Ishikawa (cell line): Measurements from ENCODE around the gene ADCY2.

Experiments used
- CEBPB ChIP-seq: IDR thresholded peaks from 2 replicates; pipeline ENCODE4 v1.6.1; 2012
- CREB1 ChIP-seq: IDR thresholded peaks from 2 replicates; pipeline ENCODE4 v1.6.1; 2012; ENCODE audit warnings: low read depth
- EGR1 ChIP-seq: IDR thresholded peaks from 2 replicates; pipeline ENCODE4 v1.6.1; 2012
- EP300 ChIP-seq: IDR thresholded peaks from 2 replicates; pipeline ENCODE4 v1.6.1; 2012; ENCODE audit warnings: borderline replicate concordance
- FOXM1 ChIP-seq: IDR thresholded peaks from 2 replicates; pipeline ENCODE4 v1.6.1; 2012; ENCODE audit warnings: low read depth, borderline replicate concordance
- NFIC ChIP-seq: IDR thresholded peaks from 2 replicates; pipeline ENCODE4 v1.6.1; 2012
- RAD21 ChIP-seq: IDR thresholded peaks from 2 replicates; pipeline ENCODE4 v1.6.1; 2012; ENCODE audit warnings: low read depth
- TAF1 ChIP-seq: IDR thresholded peaks from 2 replicates; pipeline ENCODE4 v1.6.1; 2012; ENCODE audit warnings: low read depth, mild to moderate bottlenecking
- TCF12 ChIP-seq: IDR thresholded peaks from 2 replicates; pipeline ENCODE4 v1.6.1; 2012; ENCODE audit warnings: low read depth
- TEAD4 ChIP-seq: IDR thresholded peaks from 2 replicates; pipeline ENCODE4 v1.6.1; 2012
- YY1 ChIP-seq: IDR thresholded peaks from 2 replicates; pipeline ENCODE4 v1.6.1; 2012; ENCODE audit warnings: low read depth
- ZBTB7A ChIP-seq: IDR thresholded peaks from 2 replicates; pipeline ENCODE4 v1.6.1; 2012; ENCODE audit warnings: low read depth
- TF ChIP-seq, protein P1 (sequence below): IDR thresholded peaks from 2 replicates; pipeline ENCODE4 v1.6.1; 2012
- TF ChIP-seq, protein P2 (sequence below): IDR thresholded peaks from 2 replicates; pipeline ENCODE4 v1.6.1; 2012
- TF ChIP-seq, protein P3 (sequence below): IDR thresholded peaks from 2 replicates; pipeline ENCODE4 v1.6.1; 2012; ENCODE audit warnings: low read depth, mild to moderate bottlenecking

The ADCY2 gene

DNA sequence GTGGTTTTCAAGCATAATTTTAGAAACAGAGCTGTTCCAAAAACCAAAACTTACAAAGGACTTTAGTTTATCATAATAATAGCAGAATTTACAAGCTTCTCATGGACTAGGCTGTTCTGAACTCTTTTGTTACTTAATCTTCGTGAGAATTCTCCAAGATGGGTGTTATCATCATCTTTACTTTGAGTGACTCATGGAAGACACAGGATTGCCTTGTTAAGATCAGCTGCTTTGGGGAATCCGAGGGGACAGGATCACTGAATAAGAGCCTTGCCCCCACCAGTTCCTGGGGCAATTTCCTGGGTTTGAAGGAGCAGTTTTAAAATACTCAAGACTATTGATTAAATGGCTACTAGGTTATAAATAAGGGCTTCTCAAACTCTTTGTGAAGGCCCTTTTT, 374.5 kb downstream of the ADCY2 start:
- no peak for TF ChIP-seq EP300
- TF ChIP-seq, protein P1, sequence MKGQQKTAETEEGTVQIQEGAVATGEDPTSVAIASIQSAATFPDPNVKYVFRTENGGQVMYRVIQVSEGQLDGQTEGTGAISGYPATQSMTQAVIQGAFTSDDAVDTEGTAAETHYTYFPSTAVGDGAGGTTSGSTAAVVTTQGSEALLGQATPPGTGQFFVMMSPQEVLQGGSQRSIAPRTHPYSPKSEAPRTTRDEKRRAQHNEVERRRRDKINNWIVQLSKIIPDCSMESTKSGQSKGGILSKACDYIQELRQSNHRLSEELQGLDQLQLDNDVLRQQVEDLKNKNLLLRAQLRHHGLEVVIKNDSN, result no peak
- no peak for TF ChIP-seq TAF1
- no peak for TF ChIP-seq TCF12
- TF ChIP-seq EGR1, result no peak
- TF ChIP-seq RAD21, result no peak
- TF ChIP-seq, protein P2, sequence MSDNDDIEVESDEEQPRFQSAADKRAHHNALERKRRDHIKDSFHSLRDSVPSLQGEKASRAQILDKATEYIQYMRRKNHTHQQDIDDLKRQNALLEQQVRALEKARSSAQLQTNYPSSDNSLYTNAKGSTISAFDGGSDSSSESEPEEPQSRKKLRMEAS, result no peak

DNA sequence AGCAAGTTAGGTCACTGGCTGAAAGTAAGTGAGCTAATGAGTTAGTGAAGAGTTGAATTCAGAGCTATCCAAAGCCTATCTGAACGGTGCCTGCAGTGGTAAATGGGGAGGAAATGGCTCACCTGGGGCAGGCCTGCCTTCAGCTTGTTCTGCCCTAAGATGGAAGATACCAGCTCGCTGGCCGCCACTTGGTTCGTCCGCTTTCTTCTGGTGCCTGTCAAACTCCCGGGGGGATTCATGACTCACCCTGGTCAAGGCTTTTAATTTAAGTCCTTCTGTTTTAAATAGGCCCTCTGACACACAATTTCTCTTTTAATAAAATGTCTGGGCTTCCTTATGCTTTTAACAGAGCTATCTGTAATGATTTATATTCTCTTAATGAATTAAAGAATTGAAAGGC, 376.2 kb downstream of the ADCY2 start:
- TF ChIP-seq TEAD4 (no peak), TCF12 (no peak), RAD21 (no peak), YY1 (no peak), CREB1 (no peak), TAF1 (no peak), FOXM1 (no peak), CEBPB (no peak), NFIC (no peak), EP300 (no peak), ZBTB7A (no peak)
- TF ChIP-seq, protein P2, result no peak
- TF ChIP-seq, protein P1, result no peak

DNA sequence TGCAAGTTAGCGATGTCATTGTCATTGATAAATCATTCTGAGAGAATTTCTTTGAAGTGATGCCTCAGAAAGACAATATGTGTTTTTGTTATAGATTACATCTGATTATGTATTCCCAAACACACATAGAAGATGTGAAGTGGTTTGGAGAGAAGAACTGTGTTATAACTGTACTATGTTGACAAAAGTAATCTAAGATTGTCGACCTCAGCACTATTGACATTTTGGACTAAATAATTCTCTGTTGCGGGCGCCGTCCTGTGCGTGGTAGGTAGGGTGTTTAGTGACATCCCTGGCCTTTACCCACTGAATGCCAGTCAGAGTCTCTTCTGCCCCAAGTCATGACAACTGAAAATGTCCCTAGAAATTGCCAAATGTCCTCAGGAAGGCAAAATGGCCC, 377.2 kb downstream of the ADCY2 start:
- TF ChIP-seq TAF1 (no peak), NFIC (no peak), CREB1 (no peak), ZBTB7A (no peak), CEBPB (no peak), TCF12 (no peak), YY1 (no peak), EGR1 (no peak), TEAD4 (no peak), EP300 (no peak), FOXM1 (no peak), RAD21 (no peak)
- TF ChIP-seq, protein P2, result no peak
- TF ChIP-seq, protein P1, result no peak
- TF ChIP-seq, protein P3, sequence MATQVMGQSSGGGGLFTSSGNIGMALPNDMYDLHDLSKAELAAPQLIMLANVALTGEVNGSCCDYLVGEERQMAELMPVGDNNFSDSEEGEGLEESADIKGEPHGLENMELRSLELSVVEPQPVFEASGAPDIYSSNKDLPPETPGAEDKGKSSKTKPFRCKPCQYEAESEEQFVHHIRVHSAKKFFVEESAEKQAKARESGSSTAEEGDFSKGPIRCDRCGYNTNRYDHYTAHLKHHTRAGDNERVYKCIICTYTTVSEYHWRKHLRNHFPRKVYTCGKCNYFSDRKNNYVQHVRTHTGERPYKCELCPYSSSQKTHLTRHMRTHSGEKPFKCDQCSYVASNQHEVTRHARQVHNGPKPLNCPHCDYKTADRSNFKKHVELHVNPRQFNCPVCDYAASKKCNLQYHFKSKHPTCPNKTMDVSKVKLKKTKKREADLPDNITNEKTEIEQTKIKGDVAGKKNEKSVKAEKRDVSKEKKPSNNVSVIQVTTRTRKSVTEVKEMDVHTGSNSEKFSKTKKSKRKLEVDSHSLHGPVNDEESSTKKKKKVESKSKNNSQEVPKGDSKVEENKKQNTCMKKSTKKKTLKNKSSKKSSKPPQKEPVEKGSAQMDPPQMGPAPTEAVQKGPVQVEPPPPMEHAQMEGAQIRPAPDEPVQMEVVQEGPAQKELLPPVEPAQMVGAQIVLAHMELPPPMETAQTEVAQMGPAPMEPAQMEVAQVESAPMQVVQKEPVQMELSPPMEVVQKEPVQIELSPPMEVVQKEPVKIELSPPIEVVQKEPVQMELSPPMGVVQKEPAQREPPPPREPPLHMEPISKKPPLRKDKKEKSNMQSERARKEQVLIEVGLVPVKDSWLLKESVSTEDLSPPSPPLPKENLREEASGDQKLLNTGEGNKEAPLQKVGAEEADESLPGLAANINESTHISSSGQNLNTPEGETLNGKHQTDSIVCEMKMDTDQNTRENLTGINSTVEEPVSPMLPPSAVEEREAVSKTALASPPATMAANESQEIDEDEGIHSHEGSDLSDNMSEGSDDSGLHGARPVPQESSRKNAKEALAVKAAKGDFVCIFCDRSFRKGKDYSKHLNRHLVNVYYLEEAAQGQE, result no peak

DNA sequence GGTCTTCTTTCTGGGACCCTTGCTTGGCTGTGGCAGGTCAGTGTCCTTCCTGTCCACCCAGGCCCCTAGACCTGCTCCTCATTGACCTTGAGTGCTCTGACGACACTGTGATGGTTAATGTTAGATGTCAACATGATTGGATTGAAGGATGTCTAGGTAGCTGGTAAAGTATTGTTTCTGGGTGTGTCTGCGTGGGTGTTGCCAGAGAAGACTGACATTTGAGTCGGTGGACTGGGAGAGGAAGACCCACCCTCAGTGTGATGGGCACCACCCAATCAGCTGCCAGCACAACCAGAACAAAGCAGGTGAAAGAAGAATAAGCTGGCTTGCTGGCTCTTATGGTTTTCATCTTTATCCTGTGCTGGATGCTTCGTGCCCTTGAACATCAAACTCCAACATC, 380.5 kb downstream of the ADCY2 start:
- TF ChIP-seq, protein P2, result no peak
- TF ChIP-seq TEAD4, result no peak
- no peak for TF ChIP-seq ZBTB7A
- TF ChIP-seq, protein P1, result no peak
- no peak for TF ChIP-seq CEBPB
- TF ChIP-seq TCF12, result no peak
- TF ChIP-seq CREB1, result no peak
- no peak for TF ChIP-seq EP300
- no peak for TF ChIP-seq YY1
- TF ChIP-seq NFIC, result no peak
- TF ChIP-seq RAD21, result no peak
- TF ChIP-seq, protein P3, result no peak
- no peak for TF ChIP-seq FOXM1
- TF ChIP-seq TAF1, result no peak
- TF ChIP-seq EGR1, result no peak
